HG03571 (cell line): ENCODE measurements around the gene GALNT10.
A peak's percentile ranks its signal among the peaks of the same experiment; 100 is the strongest.

ENCODE experiments used
- ATAC-seq: cut with Tn5 transposase; IDR thresholded peaks from one replicate; pipeline ENCODE4 v1.9.1; 2021; ENCODE audit not compliant: unreplicated experiment

Gene GALNT10

DNA sequence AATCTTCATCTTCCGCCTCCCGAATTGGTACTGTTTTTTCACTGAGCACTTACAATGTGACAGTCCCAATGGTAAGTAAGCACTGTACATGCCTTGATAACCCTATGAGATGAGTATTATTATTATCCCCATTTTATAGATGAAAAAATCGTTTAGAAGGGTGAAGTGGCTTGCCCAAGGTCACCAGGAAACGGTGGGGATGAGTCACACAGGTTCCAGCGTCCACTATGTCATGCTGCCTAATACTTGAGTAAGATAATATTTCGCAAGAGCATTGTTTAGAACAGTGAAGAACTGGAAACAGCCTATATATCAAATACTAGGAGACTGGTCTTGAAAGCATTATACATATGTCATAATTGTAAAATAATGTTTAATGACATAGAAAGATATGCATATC is 274.6 kb downstream of the GALNT10 start:
- ATAC-seq, result no peak

DNA sequence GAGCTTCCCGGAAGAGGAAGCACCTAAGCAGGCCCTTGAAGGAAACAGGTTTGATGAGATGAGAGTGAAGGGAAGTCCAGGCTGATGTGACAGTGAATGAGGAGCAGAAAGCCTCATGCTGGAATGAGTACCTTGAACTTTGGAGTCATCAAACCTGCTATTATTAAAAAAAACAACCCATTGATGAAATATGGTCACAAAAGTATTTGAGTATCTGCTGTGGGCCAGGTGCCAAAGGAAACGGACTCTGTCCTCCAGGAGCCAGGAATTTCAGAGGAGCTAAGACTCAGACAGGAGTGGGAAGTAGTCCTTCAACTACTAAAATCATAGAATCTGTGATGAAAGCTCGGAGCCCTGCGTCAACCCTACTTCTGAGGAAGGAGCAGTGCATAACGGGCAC is 275.6 kb downstream of the GALNT10 start:
- ATAC-seq, result no peak

DNA sequence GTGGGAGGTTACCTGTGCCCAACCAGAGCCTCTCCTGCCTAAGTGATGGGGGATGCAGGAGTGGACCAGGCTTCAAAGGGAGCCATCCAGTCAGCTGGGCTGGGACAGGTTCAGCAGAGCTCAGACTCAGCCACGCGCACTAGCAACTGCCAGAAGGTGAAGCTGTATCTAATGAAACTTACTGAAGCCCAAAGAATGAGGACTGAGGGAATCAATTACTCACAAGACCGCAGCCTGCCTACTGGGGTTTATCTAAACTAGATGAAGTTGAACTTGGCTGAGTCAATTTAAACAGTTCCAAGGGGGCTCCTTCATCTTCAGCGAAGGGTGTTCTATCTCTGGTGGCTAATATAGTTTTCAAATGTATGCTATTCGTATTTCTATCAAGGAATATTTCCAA is 276.1 kb downstream of the GALNT10 start:
- ATAC-seq, result no peak

DNA sequence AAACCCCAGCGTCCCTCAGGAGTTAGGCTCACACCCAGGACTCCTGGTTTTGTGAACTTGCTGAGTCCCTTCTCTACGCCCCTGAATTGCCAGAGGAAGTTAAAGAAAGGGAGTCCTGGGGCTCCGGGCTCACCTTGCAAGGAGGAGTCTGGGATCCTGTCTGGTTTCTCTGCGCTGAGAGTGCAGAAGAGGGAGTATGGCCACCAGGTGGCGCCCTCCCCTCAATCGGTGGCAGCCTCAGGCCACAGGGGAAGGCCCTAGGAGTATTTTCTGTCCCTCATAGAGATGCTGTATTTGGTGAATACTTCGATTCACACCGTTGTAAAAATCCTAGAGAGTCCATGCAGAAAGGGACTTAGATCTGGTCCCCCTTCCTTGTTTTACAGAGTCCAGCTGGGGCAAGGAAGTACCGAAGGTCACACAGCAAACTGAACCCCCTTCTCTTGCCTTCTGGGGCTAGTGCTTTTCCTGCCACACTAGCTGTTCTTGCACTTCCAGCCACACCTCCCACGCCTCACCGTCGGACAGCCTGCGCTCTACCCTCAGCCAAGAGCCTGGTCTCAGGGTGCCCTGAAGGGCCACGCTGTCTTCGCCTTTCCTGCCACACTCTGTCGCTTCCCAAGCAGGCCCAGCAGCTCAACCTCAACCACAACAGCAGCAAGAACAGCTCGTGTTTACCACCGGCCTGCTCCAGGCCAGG is 277.3 kb downstream of the GALNT10 start:
- ATAC-seq, result peak; percentile 93

DNA sequence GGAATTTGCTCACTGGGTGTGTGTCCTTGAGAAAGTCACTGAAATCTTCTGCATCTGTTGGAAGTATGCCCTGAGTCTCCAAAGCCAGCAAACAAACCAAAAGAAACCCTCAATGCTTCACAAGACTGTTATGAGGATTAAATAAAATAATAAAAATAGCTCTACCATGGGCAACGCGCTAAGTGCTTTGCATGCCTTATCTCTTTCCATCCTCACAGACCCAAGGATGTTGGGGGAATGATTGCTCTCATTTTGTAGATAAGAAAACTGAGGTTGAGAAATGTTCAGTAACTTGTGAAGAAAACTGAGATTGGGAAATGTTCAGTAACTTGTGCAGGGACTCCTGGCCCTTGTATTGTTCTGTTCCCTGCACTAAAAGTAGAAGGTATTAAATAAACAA is 279.6 kb downstream of the GALNT10 start:
- no peak for ATAC-seq
